H1 (cell line): ENCODE data around the gene ERP44. TPM values are rescaled to one million over a fixed set of nuclear protein-coding genes. Genes with fewer than 3 reads are reported as not detected.

ENCODE experiments used
- CTCF ChIA-PET: fragments of 300-600 bp; sonication (Branson Sonifier 250); formaldehyde crosslinking; loops from one replicate; lab custom pipeline; 2021; ENCODE audit not compliant: partially characterized antibody; lab: Charles Lee
- POLR2A ChIA-PET: fragments of 300-600 bp; sonication (Branson Sonifier 250); formaldehyde crosslinking; loops from one replicate; lab custom pipeline; 2021; ENCODE audit warnings: inconsistent platforms; ENCODE audit not compliant: partially characterized antibody; lab: Charles Lee
- DNase-seq, 2 experiments: peaks; one replicate each; pipeline versions ENCODE4 v3.0.0 to v3.0.0-alpha.2; 2010 to 2022; ENCODE audit warnings: low spot score in 2 of 2, low read depth in 1 of 2, mixed read lengths in 1 of 2
- FAIRE-seq: peaks from 2 replicates; lab custom pipeline; 2011; peaks lifted over from hg19 to GRCh38; lab: Jason Lieb, UNC
- H2AFZ ChIP-seq: 2 replicates; pipeline ENCODE4 v1.8.1; 2012; ENCODE audit warnings: low read length, inconsistent platforms
- H2AK5ac ChIP-seq: 2 replicates; pipeline ENCODE4 v1.6.1; 2013; ENCODE audit warnings: low read depth, low read length
- H2BK120ac ChIP-seq: replicated peaks from 2 replicates; pipeline ENCODE3; 2013; ENCODE audit warnings: low read depth, low read length, inconsistent platforms
- H2BK12ac ChIP-seq: 2 replicates; pipeline ENCODE4 v1.6.1; 2013; ENCODE audit warnings: low read depth, low read length
- H2BK15ac ChIP-seq: 2 replicates; pipeline ENCODE4 v1.6.1; 2013; ENCODE audit warnings: low read length
- H2BK20ac ChIP-seq: 2 replicates; pipeline ENCODE4 v1.6.1; 2013; ENCODE audit warnings: low read length
- H2BK5ac ChIP-seq: 2 replicates; pipeline ENCODE4 v1.6.1; 2013; ENCODE audit warnings: low read depth, low read length
- H3K14ac ChIP-seq: 2 replicates; pipeline ENCODE4 v1.6.1; 2013; ENCODE audit warnings: inconsistent platforms; ENCODE audit not compliant: insufficient read length
- H3K18ac ChIP-seq: 2 replicates; pipeline ENCODE4 v1.6.1; 2013; ENCODE audit warnings: low read length; ENCODE audit errors: extremely low read depth
- H3K23ac ChIP-seq: 2 replicates; pipeline ENCODE4 v1.6.1; 2013; ENCODE audit warnings: inconsistent platforms; ENCODE audit not compliant: insufficient read length
- H3K23me2 ChIP-seq: 2 replicates; pipeline ENCODE4 v1.6.1; 2013; ENCODE audit warnings: low read depth, low read length
- H3K27ac ChIP-seq: 2 replicates; pipeline ENCODE4 v1.6.1; 2011; ENCODE audit warnings: low read depth, low read length, inconsistent platforms
- H3K27me3 ChIP-seq, 4 experiments: replicated peaks in 1 of 4; 1 replicate in 1 of 4; 2 replicates in 3 of 4; pipeline versions ENCODE4 v1.6.1 to v1.8.1; 2011 to 2013; ENCODE audit warnings: low read length in 3 of 4, mild to moderate bottlenecking in 3 of 4, inconsistent platforms in 2 of 4, mixed read lengths in 2 of 4, moderate library complexity in 1 of 4; ENCODE audit not compliant: control insufficient read depth in 3 of 4, insufficient read depth in 3 of 4; ENCODE audit errors: extremely low read depth in 1 of 4
- H3K36me3 ChIP-seq, 4 experiments: 2 replicates each; pipeline versions ENCODE4 v1.6.1 to v1.8.1; 2011 to 2013; ENCODE audit warnings: mild to moderate bottlenecking in 4 of 4, low read length in 3 of 4, moderate library complexity in 2 of 4, control low read depth in 1 of 4, inconsistent platforms in 1 of 4; ENCODE audit not compliant: insufficient read depth in 4 of 4, control insufficient read depth in 2 of 4
- H3K4ac ChIP-seq: replicated peaks from 2 replicates; pipeline ENCODE3; 2013; ENCODE audit warnings: low read length, low read depth, mixed read lengths, inconsistent platforms; ENCODE audit not compliant: insufficient read length
- H3K4me1 ChIP-seq, 4 experiments: replicated peaks in 1 of 4; 1 replicate in 1 of 4; 2 replicates in 3 of 4; pipeline versions ENCODE4 v1.6.1 to v1.8.1; 2011 to 2013; ENCODE audit warnings: low read length in 3 of 4, inconsistent platforms in 2 of 4, mixed read lengths in 1 of 4; ENCODE audit not compliant: insufficient read depth in 4 of 4, control insufficient read depth in 3 of 4
- H3K4me2 ChIP-seq, 2 experiments: 2 replicates each; pipeline versions ENCODE4 v1.6.1 to v1.8.1; 2011 to 2013; ENCODE audit warnings: low read depth in 2 of 2, low read length in 2 of 2, control low read depth in 1 of 2, inconsistent platforms in 1 of 2, mild to moderate bottlenecking in 1 of 2; ENCODE audit not compliant: insufficient read depth in 1 of 2
- H3K4me3 ChIP-seq, 4 experiments: fragments of 200-600, 300-600 bp in 1 of 4; sonication (generic), shearing (Covaris generic), sonication (Bioruptor Twin) in 1 of 4; 2 replicates each; pipeline versions ENCODE4 v1.5.1 to v1.8.1; 2011 to 2016; ENCODE audit warnings: low read length in 4 of 4, low read depth in 3 of 4, control low read depth in 2 of 4, inconsistent platforms in 2 of 4, mild to moderate bottlenecking in 2 of 4, mixed read lengths in 1 of 4, moderate library complexity in 1 of 4; ENCODE audit not compliant: insufficient read depth in 2 of 4; ENCODE audit errors: extremely low read depth in 1 of 4
- H3K56ac ChIP-seq: replicated peaks from 2 replicates; pipeline ENCODE3; 2013; ENCODE audit warnings: low read depth, mild to moderate bottlenecking, mixed read lengths, low read length, inconsistent platforms; ENCODE audit not compliant: insufficient read length
- H3K79me1 ChIP-seq: 2 replicates; pipeline ENCODE4 v1.6.1; 2013; ENCODE audit warnings: low read depth, low read length, control low read depth
- H3K79me2 ChIP-seq, 2 experiments: 2 replicates each; pipeline versions ENCODE4 v1.6.1 to v1.8.1; 2012 to 2013; ENCODE audit warnings: low read length in 2 of 2, mild to moderate bottlenecking in 2 of 2, inconsistent platforms in 1 of 2; ENCODE audit not compliant: insufficient read depth in 2 of 2, control insufficient read depth in 1 of 2
- H3K9ac ChIP-seq, 4 experiments: replicated peaks in 1 of 4; 1 replicate in 1 of 4; 2 replicates in 3 of 4; pipeline versions ENCODE4 v1.6.1 to v1.8.1; 2011 to 2013; ENCODE audit warnings: low read depth in 3 of 4, low read length in 3 of 4, control low read depth in 2 of 4, mild to moderate bottlenecking in 2 of 4, moderate library complexity in 2 of 4, inconsistent platforms in 1 of 4; ENCODE audit errors: extremely low read depth in 1 of 4
- H3K9me3 ChIP-seq, 2 experiments: 2 replicates each; pipeline versions ENCODE4 v1.6.1 to v1.8.1; 2012 to 2013; ENCODE audit warnings: mild to moderate bottlenecking in 2 of 2, moderate library complexity in 2 of 2, control low read depth in 1 of 2, inconsistent platforms in 1 of 2, low read depth in 1 of 2, low read length in 1 of 2, mixed read lengths in 1 of 2; ENCODE audit not compliant: insufficient read depth in 2 of 2
- H4K20me1 ChIP-seq, 2 experiments: replicated peaks in 1 of 2; 2 replicates each; pipeline versions ENCODE3 to v1.8.1; 2011 to 2013; ENCODE audit warnings: inconsistent platforms in 2 of 2, low read length in 2 of 2, mild to moderate bottlenecking in 1 of 2; ENCODE audit not compliant: insufficient read depth in 2 of 2, control insufficient read depth in 1 of 2
- H4K5ac ChIP-seq: 2 replicates; pipeline ENCODE4 v1.6.1; 2013; ENCODE audit warnings: low read length, low read depth, mixed read lengths, inconsistent platforms; ENCODE audit not compliant: insufficient read length
- H4K8ac ChIP-seq: 2 replicates; pipeline ENCODE4 v1.8.0; 2013; ENCODE audit warnings: mild to moderate bottlenecking, moderate library complexity, low read length, inconsistent platforms; ENCODE audit not compliant: insufficient read depth; ENCODE audit errors: extremely low read depth
- H4K91ac ChIP-seq: replicated peaks from 2 replicates; pipeline ENCODE3; 2013; ENCODE audit warnings: low read length, mixed read lengths, inconsistent platforms; ENCODE audit not compliant: insufficient read length
- KDM1A ChIP-seq: fragments of 200-600, 300-600 bp; sonication (generic); IDR thresholded peaks from 2 replicates; pipeline ENCODE4 v1.7.1; 2016; ENCODE audit warnings: mild to moderate bottlenecking, low read length, borderline replicate concordance
- SP4 ChIP-seq: IDR thresholded peaks from 2 replicates; pipeline ENCODE4 v1.6.1; 2012; ENCODE audit warnings: low read length, inconsistent platforms
- WGBS, 2 experiments: shearing (Covaris generic) in 1 of 2; methylation state at CpG; one replicate each; pipeline versions ENCODE4 v1.1.6 to v1.1.7; 2013 to 2015; ENCODE audit warnings: low lambda C conversion rate in 2 of 2, mixed read lengths in 2 of 2, inconsistent platforms in 1 of 2, low coverage in 1 of 2, missing lambda C conversion rate in 1 of 2; ENCODE audit not compliant: insufficient replicate concordance in 2 of 2, insufficient coverage in 1 of 2, insufficient read length in 1 of 2; ENCODE audit errors: extremely low coverage in 1 of 2, missing lambda C conversion rate in 1 of 2; 5-methylcytosine and 5-hydroxymethylcytosine counted together
- polyA plus RNA-seq, 7 experiments: library from polyadenylated mRNA; depleted of rRNA in 3 of 7; stranded (reverse) in 5 of 7; unstranded in 2 of 7; fragments of >200 nt in 5 of 7; fragments of 200-250 nt in 2 of 7; gene quantifications; 1 replicate in 5 of 7; 2 replicates in 1 of 7; 4 replicates in 1 of 7; pipeline versions ENCODE4 v1.2.1 to v1.2.3, GENCODE V29; 2011 to 2013; ENCODE audit warnings: missing spikeins in 2 of 7, mixed read lengths in 2 of 7
- total RNA-seq: library from RNA; stranded (reverse); fragmentation: NEBNext Ultra II Directional; extraction: Animal tissue kit (Norgen Biotek cat#: 25700); gene quantifications from 2 replicates; pipeline ENCODE4 v1.2.1, GENCODE V29; 2021

Gene ERP44
- total and polyA plus RNA-seq, 2 of the 8 experiments (the other 6 are each of a cell fraction or from before 2014, with no cell fraction given) = 5.7 to 15.6 TPM

DNA sequence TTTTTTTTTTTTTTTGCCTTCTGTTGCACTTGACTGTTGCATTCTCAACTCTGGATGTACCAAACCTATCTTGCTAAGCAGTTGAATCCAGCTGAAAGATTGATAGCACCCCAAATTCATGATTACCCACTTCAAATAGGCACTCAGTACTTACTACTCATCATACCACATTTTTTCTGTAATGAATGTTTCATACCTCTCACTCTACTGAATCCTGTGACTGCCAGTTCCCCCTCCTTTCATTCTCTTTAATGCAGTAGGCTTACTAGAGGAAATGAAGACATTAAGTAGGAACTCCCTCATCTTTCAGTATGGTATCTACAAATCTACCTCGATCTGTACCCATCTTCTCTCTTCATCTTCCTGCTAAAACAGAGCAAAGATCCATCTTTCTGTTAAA lies 7.1 kb upstream of the ERP44 start:
- no peaks in the 10 kb centered on the region for H4K20me1 ChIP-seq
- H2AK5ac ChIP-seq = no peak overlapping the region
- 46% methylated on average over 1 of the region's 1 CpG; no CpG with 5 or more reads in 1 of the 2 experiments for WGBS, 2 experiments
- FAIRE-seq (no peak), DNase-seq (no peak)
- no peak overlapping the region for H3K4ac ChIP-seq
- POLR2A ChIA-PET = no interaction called here
- no peak overlapping the region for H4K91ac ChIP-seq
- H3K18ac ChIP-seq = no peak overlapping the region
- H2BK15ac ChIP-seq = no peak overlapping the region
- no peak overlapping the region for H3K4me3 ChIP-seq
- H4K8ac ChIP-seq = no peak overlapping the region
- H4K5ac ChIP-seq = no peak overlapping the region
- H2BK120ac ChIP-seq = no peak overlapping the region
- no peaks in the 10 kb centered on the region for H3K79me1 ChIP-seq
- CTCF ChIA-PET = no interaction called here
- H3K4me2 ChIP-seq = no peak overlapping the region
- H3K23me2 ChIP-seq = no peaks in the 10 kb centered on the region
- H2AFZ ChIP-seq = no peak overlapping the region
- H3K27ac ChIP-seq = no peak overlapping the region
- H3K9ac ChIP-seq = no peak overlapping the region
- peaks cover 0 to 2% (median 0%) of the 10 kb centered on the region in 4 experiments; a peak in 1 of 7 replicates for H3K4me1 ChIP-seq
- no peak overlapping the region for H2BK5ac ChIP-seq
- H3K27me3 ChIP-seq = no peaks in the 10 kb centered on the region
- peaks cover 0 to 13% (median 7%) of the 10 kb centered on the region in 4 experiments; a peak in 5 of 8 replicates for H3K36me3 ChIP-seq
- no peaks in the 10 kb centered on the region for H3K79me2 ChIP-seq
- H3K9me3 ChIP-seq = no peaks in the 10 kb centered on the region
- no peak overlapping the region for H2BK20ac ChIP-seq
- no peak overlapping the region for H3K14ac ChIP-seq
- H3K23ac ChIP-seq = no peak overlapping the region
- no peak overlapping the region for H2BK12ac ChIP-seq
- H3K56ac ChIP-seq = no peak overlapping the region
- TF ChIP-seq KDM1A (no peak), SP4 (no peak)
